GM06990 (cell line): ENCODE measurements around the gene CPED1.
"Not testable (repeated sequence)": the region's sequence is repeated elsewhere in the genome, so short reads cannot be mapped to it uniquely, and the experiment has no call there.

Experiments used
- DNase-seq: peaks from one replicate; pipeline ENCODE4 v3.0.0-alpha.2; 2011; ENCODE audit not compliant: insufficient read length; ENCODE audit errors: extremely low read depth
- H3K27me3 ChIP-seq: replicated peaks from 2 replicates; pipeline ENCODE4 v1.6.0; 2011; ENCODE audit warnings: low read length; ENCODE audit not compliant: control insufficient read depth, insufficient read depth
- H3K36me3 ChIP-seq: 2 replicates; pipeline ENCODE4 v1.5.1; 2011; ENCODE audit warnings: low read length; ENCODE audit not compliant: control insufficient read depth, insufficient read depth
- H3K4me3 ChIP-seq: replicated peaks from 2 replicates; pipeline ENCODE4 v1.5.1; 2011; ENCODE audit warnings: low read depth, mild to moderate bottlenecking, control low read depth, low read length
- TF ChIP-seq, protein P1 (sequence below): IDR thresholded peaks from 2 replicates; pipeline ENCODE4 v1.5.1; 2011; ENCODE audit warnings: low read length, control low read depth, mild to moderate bottlenecking, inconsistent platforms; ENCODE audit not compliant: insufficient read depth, poor library complexity, severe bottlenecking

CPED1 gene

DNA sequence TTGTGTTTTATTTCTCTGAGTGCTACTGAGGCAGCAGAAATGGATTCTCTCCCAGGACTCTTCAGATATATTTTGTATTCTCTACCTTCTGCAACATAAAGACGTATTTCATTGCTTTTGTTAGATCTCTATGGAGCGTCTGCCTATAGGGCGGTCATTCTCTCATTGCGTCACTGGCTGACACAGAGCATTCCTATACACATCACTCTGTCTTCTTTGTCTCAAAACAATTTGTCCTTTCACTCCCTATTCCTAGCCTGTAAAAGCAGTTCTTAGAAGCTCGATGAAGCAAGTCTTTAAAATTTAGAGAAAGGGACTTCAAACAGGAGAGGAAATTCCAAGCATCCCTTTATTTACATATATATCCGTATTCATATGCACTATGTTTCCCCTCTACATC is 120.6 kb downstream of the CPED1 start:
- Histone ChIP-seq H3K27me3 (no peaks in the 10 kb centered on the region), H3K36me3 (no peaks in the 10 kb centered on the region), H3K4me3 (no peak overlapping the region)
- TF ChIP-seq, protein P1, sequence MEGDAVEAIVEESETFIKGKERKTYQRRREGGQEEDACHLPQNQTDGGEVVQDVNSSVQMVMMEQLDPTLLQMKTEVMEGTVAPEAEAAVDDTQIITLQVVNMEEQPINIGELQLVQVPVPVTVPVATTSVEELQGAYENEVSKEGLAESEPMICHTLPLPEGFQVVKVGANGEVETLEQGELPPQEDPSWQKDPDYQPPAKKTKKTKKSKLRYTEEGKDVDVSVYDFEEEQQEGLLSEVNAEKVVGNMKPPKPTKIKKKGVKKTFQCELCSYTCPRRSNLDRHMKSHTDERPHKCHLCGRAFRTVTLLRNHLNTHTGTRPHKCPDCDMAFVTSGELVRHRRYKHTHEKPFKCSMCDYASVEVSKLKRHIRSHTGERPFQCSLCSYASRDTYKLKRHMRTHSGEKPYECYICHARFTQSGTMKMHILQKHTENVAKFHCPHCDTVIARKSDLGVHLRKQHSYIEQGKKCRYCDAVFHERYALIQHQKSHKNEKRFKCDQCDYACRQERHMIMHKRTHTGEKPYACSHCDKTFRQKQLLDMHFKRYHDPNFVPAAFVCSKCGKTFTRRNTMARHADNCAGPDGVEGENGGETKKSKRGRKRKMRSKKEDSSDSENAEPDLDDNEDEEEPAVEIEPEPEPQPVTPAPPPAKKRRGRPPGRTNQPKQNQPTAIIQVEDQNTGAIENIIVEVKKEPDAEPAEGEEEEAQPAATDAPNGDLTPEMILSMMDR = no peak
- DNase-seq = no peak

DNA sequence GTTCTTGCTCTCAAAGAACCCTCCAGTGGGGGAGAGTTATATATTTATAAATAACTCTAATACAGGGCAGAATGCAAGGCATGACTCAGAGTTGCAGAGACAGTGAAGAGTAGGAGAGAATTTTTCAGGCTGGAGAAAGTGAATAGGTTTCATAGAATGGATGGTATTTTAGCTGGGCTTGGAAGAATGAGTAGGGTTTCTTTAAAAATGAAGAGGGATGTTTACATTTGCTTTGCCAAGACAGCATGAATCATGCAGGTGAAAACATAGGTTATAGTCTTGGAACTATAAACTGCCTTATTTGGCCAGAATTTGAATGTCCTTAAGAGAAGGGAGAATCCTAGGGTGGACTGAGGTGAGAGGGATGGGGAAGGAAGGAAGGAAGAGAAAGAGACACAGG is 124.8 kb downstream of the CPED1 start:
- TF ChIP-seq, protein P1 = no peak
- no peak for DNase-seq
- no peaks in the 10 kb centered on the region for H3K36me3 ChIP-seq

DNA sequence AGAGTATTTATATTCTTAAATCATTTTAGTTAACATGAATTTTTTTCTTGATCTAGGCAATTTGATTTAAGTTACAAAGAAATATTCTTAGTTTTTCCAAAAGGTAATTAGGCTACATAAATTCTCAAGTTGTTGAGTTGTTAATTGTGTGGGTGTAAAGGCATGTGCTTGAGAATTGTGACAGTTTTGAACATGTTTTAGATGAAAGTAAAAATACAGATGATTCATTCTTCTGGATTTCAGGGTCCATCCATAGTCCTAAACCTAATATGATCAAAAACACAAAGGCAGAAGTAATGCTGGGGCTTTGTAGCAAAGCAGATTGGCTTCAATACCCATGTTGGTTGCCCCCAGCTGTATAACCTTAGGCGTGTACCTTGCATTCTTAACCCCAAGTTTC is 127.9 kb downstream of the CPED1 start:
- TF ChIP-seq, protein P1 = no peak
- Histone ChIP-seq H3K36me3 (no peaks in the 10 kb centered on the region), H3K4me3 (no peak overlapping the region), H3K27me3 (no peaks in the 10 kb centered on the region)
- no peak for DNase-seq

More for the DNA sequence above, 124.8 kb downstream of the CPED1 start:
- Histone ChIP-seq H3K27me3 (no peaks in the 10 kb centered on the region), H3K4me3 (no peak overlapping the region)

DNA sequence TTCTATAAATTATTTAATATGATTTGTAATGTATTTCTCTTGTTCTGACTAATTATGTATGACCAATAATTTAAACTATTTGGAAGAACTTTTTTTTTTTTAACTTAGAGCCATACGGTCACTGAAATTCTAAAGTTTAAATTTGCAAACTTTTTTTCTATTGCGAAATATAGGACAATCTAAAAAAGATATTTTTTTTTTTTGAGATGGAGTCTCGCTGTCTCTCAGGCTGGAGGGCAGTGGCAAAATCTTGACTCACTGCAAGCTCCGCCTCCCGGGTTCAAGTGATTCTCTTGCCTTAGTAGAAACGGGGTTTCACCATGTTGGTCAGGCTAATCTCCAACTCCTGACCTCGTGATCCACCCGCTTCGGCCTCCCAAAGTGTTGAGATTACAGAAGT is 130.5 kb downstream of the CPED1 start:
- H3K36me3 ChIP-seq = no peaks in the 10 kb centered on the region
- TF ChIP-seq, protein P1 = no peak
- DNase-seq = no peak
- no peaks in the 10 kb centered on the region for H3K27me3 ChIP-seq
- no peak overlapping the region for H3K4me3 ChIP-seq

DNA sequence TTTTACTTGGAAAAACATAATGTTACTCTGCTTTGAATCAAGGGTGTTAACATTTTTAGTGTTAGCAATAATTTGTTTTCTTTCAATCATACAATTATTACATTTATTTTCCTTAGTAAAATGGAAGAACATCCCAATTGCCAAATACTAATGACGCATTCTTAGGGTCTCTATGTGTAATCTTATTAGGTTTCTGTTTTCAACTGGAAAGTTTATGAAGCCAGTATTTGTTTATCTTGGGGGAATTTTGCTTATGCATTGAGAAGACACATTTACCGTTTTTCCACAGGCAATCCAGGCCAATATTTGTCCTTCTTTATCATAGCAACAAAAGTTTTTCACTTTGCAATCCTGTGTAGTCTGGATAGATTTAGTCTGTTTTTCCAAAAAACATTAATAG is 134.5 kb downstream of the CPED1 start:
- no peaks in the 10 kb centered on the region for H3K27me3 ChIP-seq
- TF ChIP-seq, protein P1 = no peak
- H3K4me3 ChIP-seq = no peak overlapping the region
- H3K36me3 ChIP-seq = no peaks in the 10 kb centered on the region
- DNase-seq = no peak

DNA sequence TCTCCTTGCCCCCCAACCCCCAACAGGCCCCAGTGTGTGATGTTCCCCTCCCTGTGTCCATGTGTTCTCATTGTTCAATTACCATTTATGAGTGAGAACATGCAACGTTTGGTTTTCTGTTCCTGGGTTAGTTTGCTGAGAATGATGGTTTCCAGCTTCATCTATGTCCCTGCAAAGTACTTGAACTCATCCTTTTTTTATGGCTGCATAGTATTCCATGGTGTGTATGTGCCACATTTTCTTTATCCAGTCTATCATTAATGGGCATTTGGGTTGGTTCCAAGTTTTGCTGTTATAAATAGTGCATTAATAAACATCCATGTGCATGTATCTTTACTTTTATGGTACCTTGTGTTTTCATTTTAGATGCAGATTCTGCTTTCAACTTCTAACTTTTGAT is 136.9 kb downstream of the CPED1 start:
- H3K27me3 ChIP-seq, DNase-seq, H3K4me3 ChIP-seq, H3K36me3 ChIP-seq: not testable (repeated sequence)
